ENCODE results near the gene METTL17.
A peak's percentile ranks its signal among the peaks of the same experiment; 100 is the strongest.

Gene METTL17

GRCh38 chr14:21024585-21025370 lies 35.0 kb downstream of the METTL17 start, which contains the start of gene NDRG2:
Gene NDRG2 (minus strand): TSS chr14:21025061. CDS start chr14:21023315, 1,746 bp downstream.
- in situ Hi-C loops (cut with MboI; ENCODE audit: low sequenced_read_pairs, unreplicated experiment), result no loop called here
- no peak for TF ChIP-seq CTCF (IDR thresholded peaks at IDR 0.05; ENCODE audit: borderline replicate concordance, control extremely low read depth, extremely low read depth, insufficient read depth, missing control alignments)
- peak; percentile 82 for DNase-seq (ENCODE audit: low spot score)

- DNase-seq (ENCODE audit: low spot score), result no peak
- in situ Hi-C loops (cut with MboI; ENCODE audit: low sequenced_read_pairs, unreplicated experiment), result no loop called here
- no peak for TF ChIP-seq CTCF (IDR thresholded peaks at IDR 0.05; ENCODE audit: borderline replicate concordance, control extremely low read depth, extremely low read depth, insufficient read depth, missing control alignments)
Observed at GRCh38 chr14:21025371-21026273, 35.8 kb downstream of the METTL17 start.

GRCh38 chr14:21026274-21026987 lies 36.7 kb downstream of the METTL17 start:
- no peak for TF ChIP-seq CTCF (IDR thresholded peaks at IDR 0.05; ENCODE audit: borderline replicate concordance, control extremely low read depth, extremely low read depth, insufficient read depth, missing control alignments)
- DNase-seq (ENCODE audit: low spot score), result no peak
- in situ Hi-C loops (cut with MboI; ENCODE audit: low sequenced_read_pairs, unreplicated experiment), result no loop called here

GRCh38 chr14:21026988-21027315 lies 37.2 kb downstream of the METTL17 start:
- in situ Hi-C loops (cut with MboI; ENCODE audit: low sequenced_read_pairs, unreplicated experiment), result no loop called here
- TF ChIP-seq CTCF (IDR thresholded peaks at IDR 0.05; ENCODE audit: borderline replicate concordance, control extremely low read depth, extremely low read depth, insufficient read depth, missing control alignments), result no peak
- no peak for DNase-seq (ENCODE audit: low spot score)

- in situ Hi-C loops (cut with MboI; ENCODE audit: low sequenced_read_pairs, unreplicated experiment), result no loop called here
- no peak for DNase-seq (ENCODE audit: low spot score)
- TF ChIP-seq CTCF (IDR thresholded peaks at IDR 0.05; ENCODE audit: borderline replicate concordance, control extremely low read depth, extremely low read depth, insufficient read depth, missing control alignments), result no peak
Observed at GRCh38 chr14:21029917-21030316, 40.1 kb downstream of the METTL17 start, which contains the start of gene TPPP2. Gene TPPP2 (plus strand): TSS chr14:21030217. CDS start chr14:21030582, 365 bp downstream.

GRCh38 chr14:21030531-21030930 lies 40.8 kb downstream of the METTL17 start:
- in situ Hi-C loops (cut with MboI; ENCODE audit: low sequenced_read_pairs, unreplicated experiment), result no loop called here
- no peak for DNase-seq (ENCODE audit: low spot score)

More at GRCh38 chr14:21030531-21030930, 40.8 kb downstream of the METTL17 start:
- TF ChIP-seq CTCF (IDR thresholded peaks at IDR 0.05; ENCODE audit: borderline replicate concordance, control extremely low read depth, extremely low read depth, insufficient read depth, missing control alignments), result no peak

Measured in GM13976 (cell line).